GM18507 (cell line): ENCODE measurements around the gene ITSN1.
"Not testable (repeated sequence)": the region's sequence is repeated elsewhere in the genome, so short reads cannot be mapped to it uniquely, and the experiment has no call there.

Source experiments
- DNase-seq: peaks from one replicate; pipeline ENCODE4 v3.0.0; 2011; ENCODE audit warnings: low read depth; ENCODE audit not compliant: insufficient read length; ENCODE audit errors: extremely low spot score
- FAIRE-seq: peaks from 2 replicates; lab custom pipeline; 2011; peaks lifted over from hg19 to GRCh38; lab: Jason Lieb, UNC

ITSN1 gene

DNA sequence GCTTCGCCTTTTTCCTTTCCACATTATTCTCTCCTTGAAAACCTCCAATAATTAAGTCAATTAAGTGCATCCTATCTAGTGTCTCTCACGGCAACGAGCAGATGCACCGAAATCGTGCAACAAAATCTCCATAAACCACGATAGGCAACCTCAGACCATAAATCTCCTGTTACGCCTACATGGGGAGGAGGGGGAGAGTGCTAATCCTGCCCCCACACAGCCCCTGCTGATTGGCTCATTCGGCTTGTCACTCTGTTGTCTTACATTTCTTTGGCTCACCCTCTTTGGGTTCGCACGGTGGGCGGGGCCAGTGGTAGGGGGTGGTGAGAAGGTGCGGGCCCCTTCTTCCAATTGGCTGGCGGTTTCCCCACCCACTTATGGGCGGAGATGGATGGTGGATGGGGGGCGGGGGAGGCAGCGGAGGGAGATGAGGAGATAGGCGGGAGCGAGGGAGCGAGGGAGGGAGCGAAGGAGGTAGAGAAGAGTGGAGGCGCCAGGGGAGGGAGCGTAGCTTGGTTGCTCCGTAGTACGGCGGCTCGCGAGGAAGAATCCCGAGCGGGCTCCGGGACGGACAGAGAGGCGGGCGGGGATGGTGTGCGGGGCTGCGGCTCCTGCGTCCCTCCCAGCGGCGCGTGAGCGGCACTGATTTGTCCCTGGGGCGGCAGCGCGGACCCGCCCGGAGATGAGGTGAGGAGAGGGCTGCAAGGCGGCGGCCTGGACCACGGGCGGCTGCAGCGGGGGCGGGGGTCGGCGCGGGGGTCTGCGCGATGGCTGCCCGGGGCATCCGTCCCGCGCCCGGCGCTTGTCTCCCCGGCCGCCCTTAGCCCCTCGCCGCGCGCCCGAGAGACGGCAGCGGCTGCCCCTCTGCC is at the start of gene ITSN1:
Gene ITSN1 (plus strand): TSS at position 475 of the 869 bp plus-strand sequence. CDS start 76,328 bp downstream, outside the sequence.
- FAIRE-seq (no peak), DNase-seq (peak; percentile 87)

- no peak for FAIRE-seq
Observed at GRCh38 chr21:33598051-33598450, 44.2 kb upstream of the ITSN1 start.

DNA sequence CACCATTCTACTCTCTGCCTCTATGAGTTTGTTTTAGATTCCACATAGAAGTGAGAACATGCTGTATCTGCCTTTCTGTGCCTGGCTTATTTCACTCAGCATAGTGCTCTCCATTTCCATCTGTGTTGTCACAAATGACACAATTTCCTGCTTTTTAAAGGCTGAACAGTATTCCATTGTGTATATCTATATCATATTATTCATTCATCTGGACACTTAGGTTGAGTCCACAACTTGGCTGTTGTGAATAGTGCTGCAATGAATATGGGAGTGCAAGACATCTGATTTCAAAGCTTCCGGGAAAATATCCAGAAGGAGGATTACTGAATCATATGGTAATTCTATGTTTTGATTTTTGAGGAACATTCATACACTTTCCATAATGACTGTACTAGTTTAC is 33.7 kb upstream of the ITSN1 start:
- DNase-seq (no peak), FAIRE-seq (no peak)

More at GRCh38 chr21:33598051-33598450, 44.2 kb upstream of the ITSN1 start:
- no peak for DNase-seq

GRCh38 chr21:33611006-33611744 is 31.1 kb upstream of the ITSN1 start:
- DNase-seq (no peak), FAIRE-seq (no peak)

DNA sequence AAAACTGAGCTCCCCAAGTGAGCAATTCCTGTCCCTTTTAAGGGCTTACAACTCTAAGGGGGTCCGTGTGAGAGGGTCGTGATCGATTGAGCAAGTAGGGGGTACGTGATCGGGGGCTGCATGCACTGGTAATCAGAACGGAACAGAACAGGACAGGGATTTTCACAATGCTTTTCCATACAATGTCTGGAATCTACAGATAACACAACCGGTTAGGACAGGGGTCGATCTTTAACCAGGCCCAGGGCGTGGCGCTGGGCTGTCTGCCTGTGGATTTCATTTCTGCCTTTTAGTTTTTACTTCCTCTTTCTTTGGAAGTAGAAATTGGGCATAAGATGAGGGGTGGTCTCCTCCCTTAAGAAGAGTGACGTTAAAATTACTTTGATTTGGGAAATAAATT is 24.7 kb upstream of the ITSN1 start:
- not testable (repeated sequence) for DNase-seq, FAIRE-seq

DNA sequence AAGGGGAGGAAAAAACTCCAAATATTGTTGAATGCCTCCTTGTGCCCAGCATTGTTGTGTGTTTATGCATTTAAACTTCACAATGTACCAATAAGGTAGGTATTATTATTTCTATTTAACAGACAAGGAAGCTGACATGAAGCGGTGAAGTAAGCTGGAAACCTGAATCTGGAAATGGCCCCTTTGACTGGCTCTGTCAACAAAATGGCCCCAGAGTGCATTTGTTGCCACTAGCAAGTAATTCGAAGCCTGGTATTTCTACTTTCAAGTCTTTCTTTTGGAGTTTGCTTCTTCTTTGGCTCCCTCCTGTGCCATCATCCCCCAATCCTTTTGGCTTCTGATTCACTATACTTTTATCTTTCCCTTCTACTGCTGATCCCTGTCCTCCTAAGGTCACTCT is 23.9 kb upstream of the ITSN1 start:
- FAIRE-seq = no peak
- DNase-seq = no peak

GRCh38 chr21:33619726-33620125 is 22.6 kb upstream of the ITSN1 start:
- FAIRE-seq (no peak), DNase-seq (no peak)

GRCh38 chr21:33622253-33622652 is 20.0 kb upstream of the ITSN1 start:
- DNase-seq = no peak
- FAIRE-seq = no peak

DNA sequence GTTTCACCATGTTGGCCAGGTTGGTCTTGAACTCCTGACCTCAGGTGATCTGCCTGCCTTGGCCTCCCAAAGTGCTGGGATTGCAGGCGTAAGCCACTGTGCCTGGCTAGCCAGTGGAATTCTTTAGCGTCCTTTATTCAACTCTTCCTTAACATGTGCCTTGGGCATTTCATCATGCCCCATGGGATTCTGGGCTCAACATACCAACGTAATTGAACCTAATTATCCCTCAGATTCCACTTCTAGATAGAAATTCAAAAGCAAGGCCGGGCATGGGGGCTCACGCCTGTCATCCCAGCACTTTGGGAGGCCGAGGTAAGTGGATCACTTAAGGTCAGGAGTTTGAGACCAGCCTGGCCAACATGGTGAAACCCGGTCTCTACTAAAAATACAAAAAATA is 16.1 kb upstream of the ITSN1 start:
- FAIRE-seq, DNase-seq: not testable (repeated sequence)

DNA sequence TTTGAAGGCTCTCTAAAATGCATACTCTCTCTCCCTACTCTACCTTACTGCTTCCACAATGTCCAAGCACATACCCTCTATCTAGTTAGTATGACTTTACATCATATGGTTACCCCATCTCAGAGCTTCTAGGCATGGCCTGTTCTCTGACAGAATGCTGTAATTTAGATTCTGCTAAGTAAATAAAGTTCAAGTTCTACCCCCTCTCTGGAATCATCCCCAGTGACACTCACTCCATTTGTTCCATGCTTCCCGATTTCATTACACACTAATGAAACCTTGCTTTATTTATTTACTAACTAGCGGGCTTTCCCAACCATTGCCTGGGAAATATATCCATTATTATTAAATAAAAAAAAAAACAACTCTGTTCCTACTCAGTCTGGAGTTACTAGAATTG is 8.0 kb upstream of the ITSN1 start:
- FAIRE-seq = no peak

DNA sequence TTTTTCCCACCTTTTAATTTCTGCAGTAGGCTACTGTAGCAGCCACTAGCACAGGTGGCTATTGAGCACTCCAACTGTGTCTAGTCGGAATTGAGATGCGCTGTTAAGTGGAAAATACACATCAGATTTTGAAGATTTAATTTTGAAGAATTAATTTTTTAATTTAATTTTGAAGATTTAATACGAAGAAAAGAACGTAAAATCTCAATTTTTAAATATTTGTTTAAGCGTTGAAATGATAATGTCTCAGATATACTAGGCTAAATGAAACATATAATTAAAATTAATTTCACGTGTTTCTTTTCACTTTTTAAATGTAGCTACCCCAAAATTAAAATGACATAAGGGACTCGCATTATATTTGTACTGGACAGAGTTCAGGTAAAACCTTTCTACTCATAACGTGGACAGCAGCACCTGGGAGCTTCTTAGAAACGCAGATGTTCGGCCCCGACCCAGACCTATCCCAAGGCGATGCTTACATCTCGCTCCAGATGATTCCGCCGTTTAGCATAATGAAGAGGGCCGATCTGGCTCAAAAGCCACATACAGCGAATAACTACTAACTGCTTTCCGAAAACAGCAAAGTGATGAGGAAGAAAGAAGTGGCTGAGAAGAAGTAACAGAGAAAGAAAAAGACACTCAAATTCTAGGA is 1.5 kb upstream of the ITSN1 start:
- FAIRE-seq (peak; percentile 24), DNase-seq (no peak)

More for the DNA sequence above, 8.0 kb upstream of the ITSN1 start:
- DNase-seq = no peak

- DNase-seq (peak; percentile 89), FAIRE-seq (peak; percentile 99)
Observed at GRCh38 chr21:33641352-33642026, 812 bp upstream of the ITSN1 start, which contains the start of gene CRYZL1. Gene CRYZL1 (minus strand): TSS chr21:33641741. CDS start chr21:33631551, 10,190 bp downstream.

DNA sequence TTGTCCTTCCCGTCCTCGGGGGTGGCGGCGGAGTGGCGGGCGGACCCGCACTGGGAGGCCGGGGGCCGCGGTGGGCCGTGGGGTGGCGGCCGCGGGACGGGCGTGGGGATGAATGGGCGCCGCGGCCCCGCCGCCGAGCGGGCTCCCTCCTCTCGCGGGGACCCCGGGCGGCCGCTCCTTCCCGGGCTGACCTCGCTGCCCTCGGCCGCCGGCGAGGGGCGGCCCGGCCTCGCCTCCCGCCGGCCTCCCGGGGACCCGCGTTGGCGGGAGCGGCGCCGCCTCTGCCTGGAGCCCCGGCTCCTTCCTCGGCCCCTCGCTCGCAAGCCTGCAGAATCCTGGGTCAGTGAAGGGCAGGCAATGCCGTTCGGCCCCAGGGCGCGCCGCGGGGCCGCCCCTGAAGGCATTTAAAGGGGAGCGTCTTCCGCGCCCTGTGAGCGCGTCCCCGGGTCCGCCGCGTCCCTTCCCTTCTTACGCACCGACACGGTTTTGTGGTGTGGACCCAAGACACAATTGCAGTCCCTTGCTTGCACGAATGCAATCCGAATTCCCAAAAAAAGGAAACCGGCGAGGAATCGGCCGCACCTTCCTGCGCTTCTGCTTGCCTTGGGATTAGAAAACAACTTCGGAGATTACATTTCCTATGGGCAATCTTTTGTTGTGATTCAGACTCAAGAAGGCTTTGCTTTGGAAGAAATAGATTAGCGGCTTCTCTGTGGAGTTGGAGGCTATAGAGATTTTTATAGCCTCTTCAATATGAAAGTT is 776 bp downstream of the ITSN1 start:
- DNase-seq (no peak), FAIRE-seq (no peak)

- DNase-seq (no peak), FAIRE-seq (no peak)
Observed at GRCh38 chr21:33643658-33644311, 1.5 kb downstream of the ITSN1 start.

- FAIRE-seq (no peak), DNase-seq (no peak)
Observed at GRCh38 chr21:33644383-33645074, 2.2 kb downstream of the ITSN1 start.

GRCh38 chr21:33645730-33646129 is 3.4 kb downstream of the ITSN1 start:
- FAIRE-seq (no peak), DNase-seq (no peak)

- no peak for FAIRE-seq
Observed at GRCh38 chr21:33647587-33647986, 5.3 kb downstream of the ITSN1 start.

DNA sequence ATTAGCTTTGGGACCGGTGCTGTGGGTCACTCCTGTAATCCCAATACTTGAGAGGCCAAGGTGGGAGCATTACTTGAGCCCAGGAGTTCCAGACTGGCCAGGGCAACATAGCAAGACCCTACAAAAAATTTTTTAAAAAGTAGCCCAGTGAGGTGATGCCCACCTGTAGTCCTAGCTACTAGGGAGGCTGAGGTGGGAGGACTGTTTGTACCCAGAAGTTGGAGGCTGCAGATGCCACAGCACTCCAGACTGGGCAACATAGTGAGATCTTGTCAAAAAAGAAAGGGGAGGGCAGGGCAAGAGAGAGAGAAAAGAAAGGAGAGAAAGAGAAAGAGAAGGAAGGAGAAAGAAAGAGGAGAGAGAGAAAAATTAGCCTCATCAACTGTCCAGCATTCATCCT is 6.3 kb downstream of the ITSN1 start:
- no peak for FAIRE-seq
- no peak for DNase-seq

More at GRCh38 chr21:33647587-33647986, 5.3 kb downstream of the ITSN1 start:
- no peak for DNase-seq
